GM18861 (cell line): ENCODE measurements around the gene NRIP1.
"Not testable (repeated sequence)": the region's sequence is repeated elsewhere in the genome, so short reads cannot be mapped to it uniquely, and the experiment has no call there.

Source experiments
- ATAC-seq: cut with Tn5 transposase; IDR thresholded peaks from one replicate; pipeline ENCODE4 v1.9.1; 2021; ENCODE audit not compliant: unreplicated experiment

Gene NRIP1

GRCh38 chr21:15039607-15040299 is 25.0 kb downstream of the NRIP1 start:
- ATAC-seq = no peak

GRCh38 chr21:15037900-15038293 is 26.9 kb downstream of the NRIP1 start:
- no peak for ATAC-seq

GRCh38 chr21:15037095-15037899 is 27.5 kb downstream of the NRIP1 start:
- ATAC-seq = no peak

GRCh38 chr21:15036189-15036588 is 28.6 kb downstream of the NRIP1 start:
- ATAC-seq = no peak

GRCh38 chr21:15034126-15034853 is 30.5 kb downstream of the NRIP1 start:
- ATAC-seq = no peak

GRCh38 chr21:15031790-15032357 is 32.9 kb downstream of the NRIP1 start:
- no peak for ATAC-seq

GRCh38 chr21:15031362-15031761 is 33.4 kb downstream of the NRIP1 start:
- not testable (repeated sequence) for ATAC-seq

- ATAC-seq = not testable (repeated sequence)
Measured at GRCh38 chr21:15030861-15031260, 33.9 kb downstream of the NRIP1 start.

- ATAC-seq = no peak
Measured at GRCh38 chr21:15029077-15029476, 35.7 kb downstream of the NRIP1 start.

- no peak for ATAC-seq
Measured at GRCh38 chr21:15028186-15028585, 36.6 kb downstream of the NRIP1 start.

GRCh38 chr21:15027056-15027455 is 37.7 kb downstream of the NRIP1 start:
- ATAC-seq = no peak

GRCh38 chr21:15026370-15026769 is 38.4 kb downstream of the NRIP1 start:
- no peak for ATAC-seq

GRCh38 chr21:15023776-15024175 is 41.0 kb downstream of the NRIP1 start:
- no peak for ATAC-seq

GRCh38 chr21:15022608-15023261 is 42.1 kb downstream of the NRIP1 start:
- ATAC-seq = no peak

- ATAC-seq = no peak
Measured at GRCh38 chr21:15020797-15021196, 44.0 kb downstream of the NRIP1 start.

- no peak for ATAC-seq
Measured at GRCh38 chr21:15018382-15018781, 46.4 kb downstream of the NRIP1 start.

GRCh38 chr21:15015622-15016471 is 49.0 kb downstream of the NRIP1 start:
- ATAC-seq = no peak

- no peak for ATAC-seq
Measured at GRCh38 chr21:15014221-15014620, 50.6 kb downstream of the NRIP1 start.

GRCh38 chr21:15011967-15012366 is 52.8 kb downstream of the NRIP1 start:
- ATAC-seq = no peak

GRCh38 chr21:15010645-15011044 is 54.2 kb downstream of the NRIP1 start:
- ATAC-seq = no peak
